Liver (tissue), 9 donors: ENCODE measurements around the gene OR4D11. TPM values are rescaled to one million over a fixed set of nuclear protein-coding genes. Genes with fewer than 3 reads are reported as not detected.
A peak's percentile ranks its signal among the peaks of the same experiment; 100 is the strongest.

ENCODE experiments used
- DNase-seq: peaks from one replicate; pipeline ENCODE4 v3.0.0-alpha.2; 2017; ENCODE audit warnings: low spot score
- H3K27ac ChIP-seq, 2 donors: one replicate each; pipeline ENCODE4 v1.7.0; 2013; ENCODE audit warnings: inconsistent platforms in 2 of 2, low read length in 2 of 2, control low read depth in 1 of 2, low read depth in 1 of 2, mild to moderate bottlenecking in 1 of 2
- H3K27me3 ChIP-seq, 4 donors: one replicate each; pipeline versions ENCODE4 v1.6.1 to v1.7.0; 2013; ENCODE audit warnings: low read length in 3 of 4, inconsistent platforms in 1 of 4, mild to moderate bottlenecking in 1 of 4, moderate library complexity in 1 of 4; ENCODE audit not compliant: control insufficient read depth in 4 of 4, insufficient read depth in 4 of 4
- H3K36me3 ChIP-seq, 4 donors: one replicate each; pipeline versions ENCODE4 v1.6.1 to v1.7.0; 2013; ENCODE audit warnings: low read length in 3 of 4, mild to moderate bottlenecking in 3 of 4, low read depth in 1 of 4, moderate library complexity in 1 of 4; ENCODE audit not compliant: control insufficient read depth in 4 of 4, insufficient read depth in 3 of 4
- H3K4me1 ChIP-seq, 4 donors: one replicate each; pipeline versions ENCODE4 v1.6.1 to v1.7.0; 2013; ENCODE audit warnings: low read length in 3 of 4, mild to moderate bottlenecking in 3 of 4, moderate library complexity in 1 of 4; ENCODE audit not compliant: control insufficient read depth in 4 of 4, insufficient read depth in 4 of 4
- H3K4me3 ChIP-seq, 3 donors: one replicate each; pipeline versions ENCODE4 v1.6.1 to v1.7.0; 2013; ENCODE audit warnings: low read length in 3 of 3, control low read depth in 1 of 3, low read depth in 1 of 3, mild to moderate bottlenecking in 1 of 3
- H3K9ac ChIP-seq, 2 donors: one replicate each; pipeline ENCODE4 v1.7.0; 2013; ENCODE audit warnings: low read length in 2 of 2, mild to moderate bottlenecking in 2 of 2, moderate library complexity in 2 of 2, control low read depth in 1 of 2, low read depth in 1 of 2
- H3K9me3 ChIP-seq, 4 donors: one replicate each; pipeline versions ENCODE4 v1.6.1 to v1.7.0; 2013; ENCODE audit warnings: low read length in 3 of 4; ENCODE audit not compliant: control insufficient read depth in 4 of 4
- EGR1 ChIP-seq, 2 donors: IDR thresholded peaks; 2 replicates each; pipeline ENCODE4 v1.6.1; 2016 to 2018; ENCODE audit warnings: antibody characterized with exemption in 2 of 2, low read depth in 2 of 2
- FOXA1 ChIP-seq: IDR thresholded peaks from 2 replicates; pipeline ENCODE4 v1.6.1; 2016; ENCODE audit warnings: antibody characterized with exemption
- FOXA2 ChIP-seq: IDR thresholded peaks from 2 replicates; pipeline ENCODE4 v1.6.1; 2016; ENCODE audit warnings: antibody characterized with exemption
- GABPA ChIP-seq, 2 donors: IDR thresholded peaks in 1 of 2; conservative IDR thresholded peaks in 1 of 2; 2 replicates each; pipeline ENCODE4 v1.6.1; 2016; ENCODE audit warnings: antibody characterized with exemption in 2 of 2, mild to moderate bottlenecking in 1 of 2, moderate library complexity in 1 of 2
- HNF4A ChIP-seq, 2 donors: conservative IDR thresholded peaks; 2 replicates each; pipeline ENCODE4 v1.6.1; 2016; ENCODE audit warnings: antibody characterized with exemption in 2 of 2, mild to moderate bottlenecking in 2 of 2
- HNF4G ChIP-seq: IDR thresholded peaks from 2 replicates; pipeline ENCODE4 v1.6.1; 2016; ENCODE audit warnings: antibody characterized with exemption
- JUND ChIP-seq, 2 donors: IDR thresholded peaks; 2 replicates each; pipeline ENCODE4 v1.6.1; 2016; ENCODE audit warnings: antibody characterized with exemption in 2 of 2
- NR2F2 ChIP-seq: IDR thresholded peaks from 2 replicates; pipeline ENCODE4 v1.6.1; 2016; ENCODE audit warnings: antibody characterized with exemption
- RAD21 ChIP-seq, 2 donors: IDR thresholded peaks; 2 replicates each; pipeline ENCODE4 v1.6.1; 2016; ENCODE audit warnings: antibody characterized with exemption in 2 of 2, mild to moderate bottlenecking in 2 of 2
- RXRA ChIP-seq, 2 donors: IDR thresholded peaks; 2 replicates each; pipeline ENCODE4 v1.6.1; 2017 to 2018; ENCODE audit warnings: antibody characterized with exemption in 2 of 2, mild to moderate bottlenecking in 1 of 2
- SP1 ChIP-seq: IDR thresholded peaks from 2 replicates; pipeline ENCODE4 v1.6.1; 2018; ENCODE audit warnings: antibody characterized with exemption, mild to moderate bottlenecking
- YY1 ChIP-seq: IDR thresholded peaks from 2 replicates; pipeline ENCODE4 v1.6.1; 2016; ENCODE audit warnings: antibody characterized with exemption, mild to moderate bottlenecking
- WGBS: extraction: QIAGEN DNeasy Blood & Tissue Kit; methylation state at CpG from one replicate; pipeline ENCODE4 v1.1.7; 2013; 5-methylcytosine and 5-hydroxymethylcytosine counted together
- polyA plus RNA-seq, 2 donors: library from polyadenylated mRNA; stranded (reverse) in 1 of 2; unstranded in 1 of 2; fragments of 200-250 nt in 1 of 2; fragments of >200 nt in 1 of 2; fragmentation: Nextera tagmentation in 1 of 2; extraction: Ambion mirVana in 1 of 2; gene quantifications; one replicate each; pipeline versions ENCODE4 v1.2.1 to v1.2.3, GENCODE V29; 2013 to 2015
- total RNA-seq, 2 donors: library from RNA; depleted of rRNA; stranded (reverse); fragments of >200 nt; gene quantifications; one replicate each; pipeline ENCODE4 v1.2.3, GENCODE V29; 2014
- TF ChIP-seq, protein P1 (sequence below): IDR thresholded peaks from 2 replicates; pipeline ENCODE4 v1.6.1; 2016; ENCODE audit warnings: antibody characterized with exemption
- TF ChIP-seq, protein P2 (sequence below): IDR thresholded peaks from 2 replicates; pipeline ENCODE4 v1.6.1; 2016; ENCODE audit warnings: antibody characterized with exemption
- TF ChIP-seq, protein P3 (sequence below): fragments of 150-350 bp; IDR thresholded peaks from 2 replicates; pipeline ENCODE4 v1.5.1; 2017; ENCODE audit warnings: improper control_type of control experiment, low read depth, low read length; ENCODE audit not compliant: missing input control
- TF ChIP-seq, protein P4 (sequence below): IDR thresholded peaks from 2 replicates; pipeline ENCODE4 v1.6.1; 2016; ENCODE audit warnings: antibody characterized with exemption
- TF ChIP-seq, protein P5 (sequence below): IDR thresholded peaks from 2 replicates; pipeline ENCODE4 v1.6.1; 2016; ENCODE audit warnings: antibody characterized with exemption, mild to moderate bottlenecking
- donor health status: healthy.
- donor health status: healthy.
- donor health status: healthy.
- donor health status: healthy.
- donor health status: healthy.

Gene OR4D11
- total and polyA plus RNA-seq, 4 donors: not detected

DNA sequence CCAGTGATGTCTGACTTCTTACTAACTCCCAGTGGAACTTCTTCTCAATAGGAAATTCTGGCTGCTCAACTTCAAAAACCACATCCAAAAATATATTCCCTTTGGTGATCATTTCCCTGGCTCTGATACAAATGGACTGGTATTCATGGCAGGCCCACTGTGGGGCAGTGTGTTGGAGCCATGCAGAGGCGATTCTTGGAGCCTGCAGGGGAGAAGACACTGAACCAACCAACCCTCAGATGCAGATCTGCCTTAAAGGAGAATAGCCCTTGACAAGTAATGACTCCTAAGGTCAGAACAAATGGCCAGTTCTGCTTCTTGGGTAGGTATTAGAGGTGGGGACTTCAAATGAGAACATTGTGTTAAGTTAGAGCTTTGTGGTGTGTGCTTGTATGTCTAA lies 20.2 kb downstream of the OR4D11 start:
- DNase-seq: no peak
- Histone ChIP-seq H3K9me3 (no peaks in the 10 kb centered on the region), H3K36me3 (no peaks in the 10 kb centered on the region), H3K27me3 (peaks cover 0 to 2% (median 0%) of the 10 kb centered on the region in 4 donors), H3K27ac (no peak overlapping the region), H3K4me3 (no peak overlapping the region), H3K9ac (no peak overlapping the region), H3K4me1 (no peaks in the 10 kb centered on the region)
- TF ChIP-seq RXRA (IDR thresholded peaks at IDR 0.05) (no peak), RAD21 (IDR thresholded peaks at IDR 0.05) (no peak), SP1 (no peak), FOXA2 (no peak), EGR1 (IDR thresholded peaks at IDR 0.05; ENCODE audit: low read depth in 2 of 2) (no peak), GABPA (IDR thresholded peaks at IDR 0.05 in 1 of 2, conservative IDR thresholded peaks at IDR 0.05 in 1 of 2) (no peak), HNF4G (no peak), YY1 (no peak), NR2F2 (no peak)
- TF ChIP-seq, protein P1, sequence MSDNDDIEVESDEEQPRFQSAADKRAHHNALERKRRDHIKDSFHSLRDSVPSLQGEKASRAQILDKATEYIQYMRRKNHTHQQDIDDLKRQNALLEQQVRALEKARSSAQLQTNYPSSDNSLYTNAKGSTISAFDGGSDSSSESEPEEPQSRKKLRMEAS: no peak
- TF ChIP-seq, protein P2, sequence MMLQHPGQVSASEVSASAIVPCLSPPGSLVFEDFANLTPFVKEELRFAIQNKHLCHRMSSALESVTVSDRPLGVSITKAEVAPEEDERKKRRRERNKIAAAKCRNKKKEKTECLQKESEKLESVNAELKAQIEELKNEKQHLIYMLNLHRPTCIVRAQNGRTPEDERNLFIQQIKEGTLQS: no peak
- TF ChIP-seq, protein P3, sequence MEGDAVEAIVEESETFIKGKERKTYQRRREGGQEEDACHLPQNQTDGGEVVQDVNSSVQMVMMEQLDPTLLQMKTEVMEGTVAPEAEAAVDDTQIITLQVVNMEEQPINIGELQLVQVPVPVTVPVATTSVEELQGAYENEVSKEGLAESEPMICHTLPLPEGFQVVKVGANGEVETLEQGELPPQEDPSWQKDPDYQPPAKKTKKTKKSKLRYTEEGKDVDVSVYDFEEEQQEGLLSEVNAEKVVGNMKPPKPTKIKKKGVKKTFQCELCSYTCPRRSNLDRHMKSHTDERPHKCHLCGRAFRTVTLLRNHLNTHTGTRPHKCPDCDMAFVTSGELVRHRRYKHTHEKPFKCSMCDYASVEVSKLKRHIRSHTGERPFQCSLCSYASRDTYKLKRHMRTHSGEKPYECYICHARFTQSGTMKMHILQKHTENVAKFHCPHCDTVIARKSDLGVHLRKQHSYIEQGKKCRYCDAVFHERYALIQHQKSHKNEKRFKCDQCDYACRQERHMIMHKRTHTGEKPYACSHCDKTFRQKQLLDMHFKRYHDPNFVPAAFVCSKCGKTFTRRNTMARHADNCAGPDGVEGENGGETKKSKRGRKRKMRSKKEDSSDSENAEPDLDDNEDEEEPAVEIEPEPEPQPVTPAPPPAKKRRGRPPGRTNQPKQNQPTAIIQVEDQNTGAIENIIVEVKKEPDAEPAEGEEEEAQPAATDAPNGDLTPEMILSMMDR: no peak
- 25% methylated on average over 1 of the region's 1 CpG for WGBS

DNA sequence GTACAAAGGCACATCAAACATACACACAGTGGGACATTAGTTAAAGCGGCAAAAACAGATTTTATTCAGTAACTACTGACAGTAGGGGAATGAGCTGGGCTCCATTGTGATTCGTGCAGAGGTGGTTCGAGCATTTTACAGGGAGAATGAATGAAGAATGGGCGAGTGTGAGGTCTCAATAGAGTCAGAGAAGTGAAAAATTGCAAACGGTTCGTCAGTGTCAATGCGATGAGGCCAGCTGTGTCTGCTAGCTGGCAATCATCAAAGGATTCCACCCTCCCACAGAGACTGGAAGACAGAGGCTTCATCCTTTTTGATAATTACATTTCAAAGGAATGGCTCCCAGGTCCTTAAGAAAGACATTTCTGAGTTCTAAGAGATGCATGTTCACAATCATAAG lies 25.3 kb downstream of the OR4D11 start:
- DNase-seq: no peak
- TF ChIP-seq FOXA1 (no peak), SP1 (no peak), YY1 (no peak)
- Histone ChIP-seq H3K9ac (no peak overlapping the region), H3K4me3 (no peak overlapping the region), H3K27me3 (peaks cover 0 to 2% (median 0%) of the 10 kb centered on the region in 4 donors), H3K9me3 (no peaks in the 10 kb centered on the region), H3K27ac (no peak overlapping the region), H3K36me3 (no peaks in the 10 kb centered on the region), H3K4me1 (no peaks in the 10 kb centered on the region)
- whole genome bisulfite sequencing: 75% methylated on average over 7 of the region's 7 CpGs

DNA sequence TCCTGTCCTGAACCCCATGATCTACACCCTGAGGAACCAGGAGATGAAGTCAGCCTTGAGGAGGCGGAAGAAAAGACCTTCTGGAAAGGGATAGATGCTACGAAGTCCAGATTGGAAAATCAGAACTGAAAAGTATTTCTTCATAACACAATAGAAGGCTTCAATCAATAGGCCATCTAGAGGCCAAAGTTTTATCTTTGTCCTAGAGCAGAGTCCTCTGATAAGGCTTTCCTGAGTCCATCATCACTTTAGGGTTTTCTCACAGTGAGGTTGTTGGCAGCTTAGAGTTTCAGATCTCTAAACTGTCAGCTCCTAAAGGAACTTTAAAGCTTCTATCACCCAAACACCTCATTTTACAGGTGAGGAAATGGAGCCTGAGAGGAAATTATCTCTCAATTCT lies 29.2 kb downstream of the OR4D11 start:
- no peaks in the 10 kb centered on the region for H3K36me3 ChIP-seq
- no peak overlapping the region for H3K27ac ChIP-seq
- H3K9ac ChIP-seq: no peak overlapping the region
- WGBS: 64% methylated on average over 2 of the region's 2 CpGs
- no peak overlapping the region for H3K4me3 ChIP-seq
- H3K9me3 ChIP-seq: no peaks in the 10 kb centered on the region
- no peak for DNase-seq
- H3K27me3 ChIP-seq: no peaks in the 10 kb centered on the region
- H3K4me1 ChIP-seq: peaks cover under 1 to 2% (median under 1%) of the 10 kb centered on the region in 4 donors
- TF ChIP-seq, protein P1: no peak
- TF ChIP-seq HNF4A (conservative IDR thresholded peaks at IDR 0.05) (peak; percentile 80 to 94), RXRA (IDR thresholded peaks at IDR 0.05) (peak; percentile 39 to 70), YY1 (no peak), FOXA1 (no peak), SP1 (peak; percentile 20), RAD21 (IDR thresholded peaks at IDR 0.05) (peak in 1 of 2 donors; percentile 21), JUND (IDR thresholded peaks at IDR 0.05) (no peak), FOXA2 (no peak), NR2F2 (no peak), HNF4G (peak; percentile 47), GABPA (IDR thresholded peaks at IDR 0.05 in 1 of 2, conservative IDR thresholded peaks at IDR 0.05 in 1 of 2) (no peak)
- TF ChIP-seq, protein P3: no peak
- TF ChIP-seq, protein P4, sequence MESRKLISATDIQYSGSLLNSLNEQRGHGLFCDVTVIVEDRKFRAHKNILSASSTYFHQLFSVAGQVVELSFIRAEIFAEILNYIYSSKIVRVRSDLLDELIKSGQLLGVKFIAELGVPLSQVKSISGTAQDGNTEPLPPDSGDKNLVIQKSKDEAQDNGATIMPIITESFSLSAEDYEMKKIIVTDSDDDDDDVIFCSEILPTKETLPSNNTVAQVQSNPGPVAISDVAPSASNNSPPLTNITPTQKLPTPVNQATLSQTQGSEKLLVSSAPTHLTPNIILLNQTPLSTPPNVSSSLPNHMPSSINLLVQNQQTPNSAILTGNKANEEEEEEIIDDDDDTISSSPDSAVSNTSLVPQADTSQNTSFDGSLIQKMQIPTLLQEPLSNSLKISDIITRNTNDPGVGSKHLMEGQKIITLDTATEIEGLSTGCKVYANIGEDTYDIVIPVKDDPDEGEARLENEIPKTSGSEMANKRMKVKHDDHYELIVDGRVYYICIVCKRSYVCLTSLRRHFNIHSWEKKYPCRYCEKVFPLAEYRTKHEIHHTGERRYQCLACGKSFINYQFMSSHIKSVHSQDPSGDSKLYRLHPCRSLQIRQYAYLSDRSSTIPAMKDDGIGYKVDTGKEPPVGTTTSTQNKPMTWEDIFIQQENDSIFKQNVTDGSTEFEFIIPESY: no peak
- TF ChIP-seq, protein P5, sequence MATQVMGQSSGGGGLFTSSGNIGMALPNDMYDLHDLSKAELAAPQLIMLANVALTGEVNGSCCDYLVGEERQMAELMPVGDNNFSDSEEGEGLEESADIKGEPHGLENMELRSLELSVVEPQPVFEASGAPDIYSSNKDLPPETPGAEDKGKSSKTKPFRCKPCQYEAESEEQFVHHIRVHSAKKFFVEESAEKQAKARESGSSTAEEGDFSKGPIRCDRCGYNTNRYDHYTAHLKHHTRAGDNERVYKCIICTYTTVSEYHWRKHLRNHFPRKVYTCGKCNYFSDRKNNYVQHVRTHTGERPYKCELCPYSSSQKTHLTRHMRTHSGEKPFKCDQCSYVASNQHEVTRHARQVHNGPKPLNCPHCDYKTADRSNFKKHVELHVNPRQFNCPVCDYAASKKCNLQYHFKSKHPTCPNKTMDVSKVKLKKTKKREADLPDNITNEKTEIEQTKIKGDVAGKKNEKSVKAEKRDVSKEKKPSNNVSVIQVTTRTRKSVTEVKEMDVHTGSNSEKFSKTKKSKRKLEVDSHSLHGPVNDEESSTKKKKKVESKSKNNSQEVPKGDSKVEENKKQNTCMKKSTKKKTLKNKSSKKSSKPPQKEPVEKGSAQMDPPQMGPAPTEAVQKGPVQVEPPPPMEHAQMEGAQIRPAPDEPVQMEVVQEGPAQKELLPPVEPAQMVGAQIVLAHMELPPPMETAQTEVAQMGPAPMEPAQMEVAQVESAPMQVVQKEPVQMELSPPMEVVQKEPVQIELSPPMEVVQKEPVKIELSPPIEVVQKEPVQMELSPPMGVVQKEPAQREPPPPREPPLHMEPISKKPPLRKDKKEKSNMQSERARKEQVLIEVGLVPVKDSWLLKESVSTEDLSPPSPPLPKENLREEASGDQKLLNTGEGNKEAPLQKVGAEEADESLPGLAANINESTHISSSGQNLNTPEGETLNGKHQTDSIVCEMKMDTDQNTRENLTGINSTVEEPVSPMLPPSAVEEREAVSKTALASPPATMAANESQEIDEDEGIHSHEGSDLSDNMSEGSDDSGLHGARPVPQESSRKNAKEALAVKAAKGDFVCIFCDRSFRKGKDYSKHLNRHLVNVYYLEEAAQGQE: no peak
